GM12878 (cell line): Measurements from ENCODE around the gene CYP26B1. TPM values are rescaled to one million over a fixed set of nuclear protein-coding genes. Genes with fewer than 3 reads are reported as not detected.

Experiments
- ATAC-seq: fragments of 200-7000 bp; cut with Tn5 transposase; 3 replicates; pipeline ENCODE4 v1.9.1; 2020; ENCODE audit warnings: mild to moderate bottlenecking, moderate library complexity
- BruUV-seq: library from RNA; stranded (reverse); fragments of 400-500 nt; replicated peaks from 2 replicates; lab custom pipeline; 2021; lab: Mats Ljungman, UMichigan
- CTCF ChIA-PET: fragments of 300-600 bp; sonication (Branson Sonifier 250); formaldehyde crosslinking; extraction: SDS; loops from one replicate; lab custom pipeline; 2021; ENCODE audit warnings: inconsistent platforms; lab: Yijun Ruan, JAX
- POLR2A ChIA-PET: fragments of 350-600 bp; formaldehyde crosslinking; extraction: SDS; loops from one replicate; lab custom pipeline; 2021; ENCODE audit warnings: inconsistent platforms; lab: Charles Lee
- RAD21 ChIA-PET: fragments of 300-600 bp; sonication (Branson Sonifier 250); formaldehyde crosslinking; loops from one replicate; lab custom pipeline; 2023; ENCODE audit warnings: antibody characterized with exemption; ENCODE audit not compliant: unreplicated experiment; lab: Charles Lee
- SMC1A ChIA-PET: fragments of 300-600 bp; sonication (Branson Sonifier 250); formaldehyde crosslinking; loops from one replicate; lab custom pipeline; 2023; ENCODE audit not compliant: unreplicated experiment, uncharacterized antibody; lab: Charles Lee
- DNase-seq: peaks from one replicate; pipeline ENCODE4 v3.0.0-alpha.2; 2011; ENCODE audit warnings: low read depth, low spot score
- FAIRE-seq: peaks from 3 replicates; lab custom pipeline; 2011; peaks lifted over from hg19 to GRCh38; lab: Jason Lieb, UNC
- H2AFZ ChIP-seq: 2 replicates; pipeline ENCODE4 v1.6.0; 2011; ENCODE audit warnings: low read depth, low read length, control low read depth; ENCODE audit not compliant: control insufficient read depth
- H3K27ac ChIP-seq: 2 replicates; pipeline ENCODE4 v1.5.1; 2011; ENCODE audit warnings: control low read depth; ENCODE audit not compliant: control insufficient read depth, insufficient read depth
- H3K27me3 ChIP-seq, 2 experiments: replicated peaks in 1 of 2; 2 replicates each; pipeline versions ENCODE4 v1.6.0 to v1.6.1; 2011; ENCODE audit warnings: low read length in 1 of 2; ENCODE audit not compliant: control insufficient read depth in 2 of 2, insufficient read depth in 2 of 2
- H3K36me3 ChIP-seq, 2 experiments: 2 replicates each; pipeline ENCODE4 v1.5.1; 2011; ENCODE audit warnings: low read length in 1 of 2; ENCODE audit not compliant: control insufficient read depth in 2 of 2, insufficient read depth in 2 of 2
- H3K4me1 ChIP-seq: 2 replicates; pipeline ENCODE4 v1.6.1; 2011; ENCODE audit warnings: mild to moderate bottlenecking, low read length, moderate library complexity, mixed read lengths; ENCODE audit not compliant: control insufficient read depth, insufficient read depth
- H3K4me2 ChIP-seq: 2 replicates; pipeline ENCODE4 v1.6.0; 2011; ENCODE audit warnings: control low read depth; ENCODE audit not compliant: control insufficient read depth, insufficient read depth
- H3K4me3 ChIP-seq: fragments of 200-600 bp; sonication (generic); 2 replicates; pipeline ENCODE4 v1.5.1; 2016
- H3K79me2 ChIP-seq: 2 replicates; pipeline ENCODE4 v1.6.0; 2011; ENCODE audit warnings: low read length; ENCODE audit not compliant: control insufficient read depth, insufficient read depth
- H3K9ac ChIP-seq: 2 replicates; pipeline ENCODE4 v1.8.0; 2011; ENCODE audit warnings: low read length, control low read depth, mixed read lengths; ENCODE audit not compliant: control insufficient read depth, insufficient read depth
- H3K9me3 ChIP-seq: replicated peaks from 3 replicates; pipeline ENCODE4 v1.5.1; 2011; ENCODE audit warnings: mild to moderate bottlenecking, low read length; ENCODE audit not compliant: control insufficient read depth, insufficient read depth
- H4K20me1 ChIP-seq: 2 replicates; pipeline ENCODE4 v1.6.0; 2011; ENCODE audit not compliant: control insufficient read depth, insufficient read depth
- BCL11A ChIP-seq: IDR thresholded peaks from 2 replicates; pipeline ENCODE4 v1.6.1; 2011; ENCODE audit warnings: low read depth, low read length
- CHD1 ChIP-seq: IDR thresholded peaks from 2 replicates; pipeline ENCODE4 v1.6.1; 2012; ENCODE audit warnings: low read depth, low read length, improper control_type of control experiment
- IKZF1 ChIP-seq: fragments of 450-650 bp; conservative IDR thresholded peaks from 2 replicates; pipeline ENCODE4 v1.6.1; 2017; ENCODE audit warnings: antibody characterized with exemption, mild to moderate bottlenecking
- LARP7 ChIP-seq: fragments of 450-650 bp; IDR thresholded peaks from 2 replicates; pipeline ENCODE4 v1.6.1; 2017; ENCODE audit warnings: mild to moderate bottlenecking
- SMAD5 ChIP-seq: IDR thresholded peaks from 2 replicates; pipeline ENCODE4 v1.6.1; 2016; ENCODE audit warnings: antibody characterized with exemption, low read depth
- WGBS: methylation state at CpG from one replicate; pipeline ENCODE4 v1.1.6; 2016; ENCODE audit warnings: low lambda C conversion rate; ENCODE audit not compliant: insufficient replicate concordance, insufficient coverage; ENCODE audit errors: missing lambda C conversion rate; 5-methylcytosine and 5-hydroxymethylcytosine counted together
- in situ Hi-C: fragments of 300-500 bp; cut with MboI; formaldehyde crosslinking; loops from 9 replicates; pipeline ENCODE4 v1.14.3; 2018; ENCODE audit warnings: mixed read lengths
- intact Hi-C: fragments of 100-400 bp; cut with micrococcal nuclease; formaldehyde crosslinking; loops from one replicate; pipeline ENCODE4 v1.14.2; 2022; ENCODE audit not compliant: unreplicated experiment
- polyA plus RNA-seq, 11 experiments: library from polyadenylated mRNA; depleted of rRNA in 4 of 11; unstranded in 6 of 11; stranded (reverse) in 5 of 11; fragments of >200 nt; fragmentation: Nextera tagmentation in 4 of 11; fragmentation: Illumina TruSeq in 1 of 11; extraction: Ambion mirVana in 4 of 11; extraction: Trizol in 1 of 11; gene quantifications; 1 replicate in 1 of 11; 2 replicates in 10 of 11; pipeline versions ENCODE4 v1.2.1 to v1.2.3, GENCODE V29; 2011 to 2016; ENCODE audit warnings: inconsistent platforms in 2 of 11, missing spikeins in 2 of 11, low read depth in 1 of 11
- total RNA-seq, 4 experiments: library from RNA; depleted of rRNA in 3 of 4; stranded (reverse); fragments of >200 nt in 3 of 4; fragmentation: Illumina TruSeq in 1 of 4; extraction: Trizol in 1 of 4; gene quantifications; 2 replicates each; pipeline versions ENCODE4 v1.2.1 to v1.2.3, GENCODE V29; 2013 to 2021
- TF ChIP-seq, protein P1 (sequence below): IDR thresholded peaks from 2 replicates; pipeline ENCODE4 v1.6.1; 2012; ENCODE audit warnings: low read length, inconsistent platforms
- TF ChIP-seq, protein P2 (sequence below), 3 experiments: IDR thresholded peaks in 2 of 3; conservative IDR thresholded peaks in 1 of 3; 2 replicates each; pipeline ENCODE4 v1.5.1; 2011; ENCODE audit warnings: low read depth in 3 of 3, low read length in 3 of 3, mild to moderate bottlenecking in 3 of 3, control low read depth in 2 of 3, moderate library complexity in 2 of 3, inconsistent platforms in 1 of 3, mixed read lengths in 1 of 3; ENCODE audit not compliant: control insufficient read depth in 2 of 3, insufficient read depth in 1 of 3; ENCODE audit errors: extremely low read depth in 1 of 3
- TF ChIP-seq, protein P3 (sequence below): IDR thresholded peaks from 2 replicates; pipeline ENCODE4 v1.6.1; 2011; ENCODE audit warnings: borderline replicate concordance, low read depth, mild to moderate bottlenecking, moderate library complexity, mixed read lengths, low read length; ENCODE audit not compliant: insufficient read depth; ENCODE audit errors: extremely low read length
- TF ChIP-seq, protein P4 (sequence below): fragments of 450-650 bp; IDR thresholded peaks from 2 replicates; pipeline ENCODE4 v1.6.1; 2017; ENCODE audit warnings: antibody characterized with exemption, mild to moderate bottlenecking, moderate library complexity
- TF ChIP-seq, protein P5 (sequence below): fragments of 450-650 bp; formaldehyde crosslinking; IDR thresholded peaks from 2 replicates; pipeline ENCODE4 v1.4.0; 2022; ENCODE audit warnings: mild to moderate bottlenecking, moderate library complexity
- TF ChIP-seq, protein P6 (sequence below): fragments of 450-650 bp; conservative IDR thresholded peaks from 2 replicates; pipeline ENCODE4 v1.6.1; 2017; ENCODE audit warnings: mild to moderate bottlenecking, moderate library complexity

Gene CYP26B1
- total and polyA plus RNA-seq, 10 of the 15 experiments (the other 5 are each of a cell fraction or from before 2014, with no cell fraction given) = not detected

DNA sequence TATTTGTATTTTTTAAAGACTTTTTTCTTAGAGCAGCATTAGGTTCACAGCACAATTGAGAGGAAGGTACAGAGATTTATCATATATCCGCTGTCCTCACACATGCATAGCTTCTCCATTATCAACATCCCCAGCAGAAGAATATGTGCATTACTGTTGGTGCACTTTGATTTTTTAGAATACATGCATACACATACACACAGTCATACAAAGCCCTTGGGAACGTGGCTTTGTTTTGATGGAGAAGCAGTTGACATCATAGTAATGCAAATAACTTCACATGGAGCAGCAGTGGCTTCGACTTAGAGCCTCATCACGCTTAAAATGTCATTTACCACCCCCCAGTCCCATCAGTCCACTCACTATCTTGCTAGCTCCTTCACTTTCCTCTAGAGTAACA, 26.5 kb downstream of the CYP26B1 start:
- in situ Hi-C loops = no loop called here
- BruUV-seq = no TSS peak
- TF ChIP-seq, protein P1, sequence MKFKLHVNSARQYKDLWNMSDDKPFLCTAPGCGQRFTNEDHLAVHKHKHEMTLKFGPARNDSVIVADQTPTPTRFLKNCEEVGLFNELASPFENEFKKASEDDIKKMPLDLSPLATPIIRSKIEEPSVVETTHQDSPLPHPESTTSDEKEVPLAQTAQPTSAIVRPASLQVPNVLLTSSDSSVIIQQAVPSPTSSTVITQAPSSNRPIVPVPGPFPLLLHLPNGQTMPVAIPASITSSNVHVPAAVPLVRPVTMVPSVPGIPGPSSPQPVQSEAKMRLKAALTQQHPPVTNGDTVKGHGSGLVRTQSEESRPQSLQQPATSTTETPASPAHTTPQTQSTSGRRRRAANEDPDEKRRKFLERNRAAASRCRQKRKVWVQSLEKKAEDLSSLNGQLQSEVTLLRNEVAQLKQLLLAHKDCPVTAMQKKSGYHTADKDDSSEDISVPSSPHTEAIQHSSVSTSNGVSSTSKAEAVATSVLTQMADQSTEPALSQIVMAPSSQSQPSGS = no peak
- TF ChIP-seq, protein P2, sequence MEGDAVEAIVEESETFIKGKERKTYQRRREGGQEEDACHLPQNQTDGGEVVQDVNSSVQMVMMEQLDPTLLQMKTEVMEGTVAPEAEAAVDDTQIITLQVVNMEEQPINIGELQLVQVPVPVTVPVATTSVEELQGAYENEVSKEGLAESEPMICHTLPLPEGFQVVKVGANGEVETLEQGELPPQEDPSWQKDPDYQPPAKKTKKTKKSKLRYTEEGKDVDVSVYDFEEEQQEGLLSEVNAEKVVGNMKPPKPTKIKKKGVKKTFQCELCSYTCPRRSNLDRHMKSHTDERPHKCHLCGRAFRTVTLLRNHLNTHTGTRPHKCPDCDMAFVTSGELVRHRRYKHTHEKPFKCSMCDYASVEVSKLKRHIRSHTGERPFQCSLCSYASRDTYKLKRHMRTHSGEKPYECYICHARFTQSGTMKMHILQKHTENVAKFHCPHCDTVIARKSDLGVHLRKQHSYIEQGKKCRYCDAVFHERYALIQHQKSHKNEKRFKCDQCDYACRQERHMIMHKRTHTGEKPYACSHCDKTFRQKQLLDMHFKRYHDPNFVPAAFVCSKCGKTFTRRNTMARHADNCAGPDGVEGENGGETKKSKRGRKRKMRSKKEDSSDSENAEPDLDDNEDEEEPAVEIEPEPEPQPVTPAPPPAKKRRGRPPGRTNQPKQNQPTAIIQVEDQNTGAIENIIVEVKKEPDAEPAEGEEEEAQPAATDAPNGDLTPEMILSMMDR (IDR thresholded peaks at IDR 0.05 in 2 of 3, conservative IDR thresholded peaks at IDR 0.05 in 1 of 3; ENCODE audit: control insufficient read depth in 2 of 3, extremely low read depth in 1 of 3, insufficient read depth in 1 of 3, low read depth in 3 of 3, low read length in 3 of 3) = no peak
- TF ChIP-seq BCL11A = no peak
- TF ChIP-seq, protein P3, sequence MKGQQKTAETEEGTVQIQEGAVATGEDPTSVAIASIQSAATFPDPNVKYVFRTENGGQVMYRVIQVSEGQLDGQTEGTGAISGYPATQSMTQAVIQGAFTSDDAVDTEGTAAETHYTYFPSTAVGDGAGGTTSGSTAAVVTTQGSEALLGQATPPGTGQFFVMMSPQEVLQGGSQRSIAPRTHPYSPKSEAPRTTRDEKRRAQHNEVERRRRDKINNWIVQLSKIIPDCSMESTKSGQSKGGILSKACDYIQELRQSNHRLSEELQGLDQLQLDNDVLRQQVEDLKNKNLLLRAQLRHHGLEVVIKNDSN = no peak
- no peak for TF ChIP-seq IKZF1
- no peak for TF ChIP-seq SMAD5
- TF ChIP-seq, protein P4, sequence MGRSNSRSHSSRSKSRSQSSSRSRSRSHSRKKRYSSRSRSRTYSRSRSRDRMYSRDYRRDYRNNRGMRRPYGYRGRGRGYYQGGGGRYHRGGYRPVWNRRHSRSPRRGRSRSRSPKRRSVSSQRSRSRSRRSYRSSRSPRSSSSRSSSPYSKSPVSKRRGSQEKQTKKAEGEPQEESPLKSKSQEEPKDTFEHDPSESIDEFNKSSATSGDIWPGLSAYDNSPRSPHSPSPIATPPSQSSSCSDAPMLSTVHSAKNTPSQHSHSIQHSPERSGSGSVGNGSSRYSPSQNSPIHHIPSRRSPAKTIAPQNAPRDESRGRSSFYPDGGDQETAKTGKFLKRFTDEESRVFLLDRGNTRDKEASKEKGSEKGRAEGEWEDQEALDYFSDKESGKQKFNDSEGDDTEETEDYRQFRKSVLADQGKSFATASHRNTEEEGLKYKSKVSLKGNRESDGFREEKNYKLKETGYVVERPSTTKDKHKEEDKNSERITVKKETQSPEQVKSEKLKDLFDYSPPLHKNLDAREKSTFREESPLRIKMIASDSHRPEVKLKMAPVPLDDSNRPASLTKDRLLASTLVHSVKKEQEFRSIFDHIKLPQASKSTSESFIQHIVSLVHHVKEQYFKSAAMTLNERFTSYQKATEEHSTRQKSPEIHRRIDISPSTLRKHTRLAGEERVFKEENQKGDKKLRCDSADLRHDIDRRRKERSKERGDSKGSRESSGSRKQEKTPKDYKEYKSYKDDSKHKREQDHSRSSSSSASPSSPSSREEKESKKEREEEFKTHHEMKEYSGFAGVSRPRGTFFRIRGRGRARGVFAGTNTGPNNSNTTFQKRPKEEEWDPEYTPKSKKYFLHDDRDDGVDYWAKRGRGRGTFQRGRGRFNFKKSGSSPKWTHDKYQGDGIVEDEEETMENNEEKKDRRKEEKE = no peak
- TF ChIP-seq, protein P5, sequence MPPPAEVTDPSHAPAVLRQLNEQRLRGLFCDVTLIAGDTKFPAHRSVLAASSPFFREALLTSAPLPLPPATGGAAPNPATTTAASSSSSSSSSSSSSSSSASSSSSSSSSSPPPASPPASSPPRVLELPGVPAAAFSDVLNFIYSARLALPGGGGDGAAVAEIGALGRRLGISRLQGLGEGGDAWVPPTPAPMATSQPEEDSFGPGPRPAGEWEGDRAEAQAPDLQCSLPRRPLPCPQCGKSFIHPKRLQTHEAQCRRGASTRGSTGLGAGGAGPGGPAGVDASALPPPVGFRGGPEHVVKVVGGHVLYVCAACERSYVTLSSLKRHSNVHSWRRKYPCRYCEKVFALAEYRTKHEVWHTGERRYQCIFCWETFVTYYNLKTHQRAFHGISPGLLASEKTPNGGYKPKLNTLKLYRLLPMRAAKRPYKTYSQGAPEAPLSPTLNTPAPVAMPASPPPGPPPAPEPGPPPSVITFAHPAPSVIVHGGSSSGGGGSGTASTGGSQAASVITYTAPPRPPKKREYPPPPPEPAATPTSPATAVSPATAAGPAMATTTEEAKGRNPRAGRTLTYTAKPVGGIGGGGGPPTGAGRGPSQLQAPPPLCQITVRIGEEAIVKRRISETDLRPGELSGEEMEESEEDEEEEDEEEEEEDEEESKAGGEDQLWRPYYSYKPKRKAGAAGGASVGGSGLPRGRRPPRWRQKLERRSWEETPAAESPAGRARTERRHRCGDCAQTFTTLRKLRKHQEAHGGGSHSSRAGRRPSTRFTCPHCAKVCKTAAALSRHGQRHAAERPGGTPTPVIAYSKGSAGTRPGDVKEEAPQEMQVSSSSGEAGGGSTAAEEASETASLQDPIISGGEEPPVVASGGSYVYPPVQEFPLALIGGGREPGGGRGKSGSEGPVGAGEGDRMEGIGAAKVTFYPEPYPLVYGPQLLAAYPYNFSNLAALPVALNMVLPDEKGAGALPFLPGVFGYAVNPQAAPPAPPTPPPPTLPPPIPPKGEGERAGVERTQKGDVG (CRISPR knock-in tag) = no peak
- TF ChIP-seq, protein P6, sequence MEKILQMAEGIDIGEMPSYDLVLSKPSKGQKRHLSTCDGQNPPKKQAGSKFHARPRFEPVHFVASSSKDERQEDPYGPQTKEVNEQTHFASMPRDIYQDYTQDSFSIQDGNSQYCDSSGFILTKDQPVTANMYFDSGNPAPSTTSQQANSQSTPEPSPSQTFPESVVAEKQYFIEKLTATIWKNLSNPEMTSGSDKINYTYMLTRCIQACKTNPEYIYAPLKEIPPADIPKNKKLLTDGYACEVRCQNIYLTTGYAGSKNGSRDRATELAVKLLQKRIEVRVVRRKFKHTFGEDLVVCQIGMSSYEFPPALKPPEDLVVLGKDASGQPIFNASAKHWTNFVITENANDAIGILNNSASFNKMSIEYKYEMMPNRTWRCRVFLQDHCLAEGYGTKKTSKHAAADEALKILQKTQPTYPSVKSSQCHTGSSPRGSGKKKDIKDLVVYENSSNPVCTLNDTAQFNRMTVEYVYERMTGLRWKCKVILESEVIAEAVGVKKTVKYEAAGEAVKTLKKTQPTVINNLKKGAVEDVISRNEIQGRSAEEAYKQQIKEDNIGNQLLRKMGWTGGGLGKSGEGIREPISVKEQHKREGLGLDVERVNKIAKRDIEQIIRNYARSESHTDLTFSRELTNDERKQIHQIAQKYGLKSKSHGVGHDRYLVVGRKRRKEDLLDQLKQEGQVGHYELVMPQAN = no peak
- no peak for TF ChIP-seq CHD1
- no peak for TF ChIP-seq LARP7

More for the DNA sequence above, 26.5 kb downstream of the CYP26B1 start:
- Histone ChIP-seq H2AFZ (no peak overlapping the region), H3K79me2 (no peaks in the 10 kb centered on the region), H3K9me3 (no peaks in the 10 kb centered on the region), H3K36me3 (no peaks in the 10 kb centered on the region), H3K4me3 (no peak overlapping the region), H3K27me3 (no peaks in the 10 kb centered on the region; a peak in 1 of 4 replicates), H4K20me1 (no peaks in the 10 kb centered on the region), H3K4me1 (no peaks in the 10 kb centered on the region), H3K4me2 (no peak overlapping the region), H3K9ac (no peak overlapping the region), H3K27ac (no peak overlapping the region)
- intact Hi-C loops = no loop called here
- no peak for FAIRE-seq
- 24% methylated on average over 4 of the region's 4 CpGs for WGBS
- ATAC-seq = no peak
- no peak for DNase-seq
- ChIA-PET SMC1A (no interaction called here), RAD21 (no interaction called here), POLR2A (no interaction called here), CTCF (no interaction called here)
